Measurements from ENCODE around the gene RAPGEF4.

DNA sequence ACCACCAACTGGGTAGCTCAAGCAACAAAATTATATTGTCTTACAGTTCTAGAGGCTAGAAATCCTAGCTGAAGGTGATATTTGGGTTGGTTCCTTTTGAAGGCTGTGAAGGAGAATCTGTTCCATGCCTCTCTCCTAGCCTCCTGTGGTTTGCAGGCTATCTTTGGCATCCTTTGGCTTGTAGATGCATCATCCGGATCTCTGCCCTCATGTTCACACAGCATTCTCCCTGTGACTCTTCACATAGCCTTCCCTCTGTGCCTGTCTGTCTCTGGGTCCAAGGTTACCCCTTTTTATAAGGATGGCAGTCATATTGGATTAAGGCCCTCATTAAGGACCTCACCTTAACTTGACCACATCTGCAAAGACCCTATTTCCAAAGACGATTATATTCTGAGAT, 261.4 kb downstream of the RAPGEF4 start:
- TF ChIP-seq, protein P1, sequence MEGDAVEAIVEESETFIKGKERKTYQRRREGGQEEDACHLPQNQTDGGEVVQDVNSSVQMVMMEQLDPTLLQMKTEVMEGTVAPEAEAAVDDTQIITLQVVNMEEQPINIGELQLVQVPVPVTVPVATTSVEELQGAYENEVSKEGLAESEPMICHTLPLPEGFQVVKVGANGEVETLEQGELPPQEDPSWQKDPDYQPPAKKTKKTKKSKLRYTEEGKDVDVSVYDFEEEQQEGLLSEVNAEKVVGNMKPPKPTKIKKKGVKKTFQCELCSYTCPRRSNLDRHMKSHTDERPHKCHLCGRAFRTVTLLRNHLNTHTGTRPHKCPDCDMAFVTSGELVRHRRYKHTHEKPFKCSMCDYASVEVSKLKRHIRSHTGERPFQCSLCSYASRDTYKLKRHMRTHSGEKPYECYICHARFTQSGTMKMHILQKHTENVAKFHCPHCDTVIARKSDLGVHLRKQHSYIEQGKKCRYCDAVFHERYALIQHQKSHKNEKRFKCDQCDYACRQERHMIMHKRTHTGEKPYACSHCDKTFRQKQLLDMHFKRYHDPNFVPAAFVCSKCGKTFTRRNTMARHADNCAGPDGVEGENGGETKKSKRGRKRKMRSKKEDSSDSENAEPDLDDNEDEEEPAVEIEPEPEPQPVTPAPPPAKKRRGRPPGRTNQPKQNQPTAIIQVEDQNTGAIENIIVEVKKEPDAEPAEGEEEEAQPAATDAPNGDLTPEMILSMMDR (IDR thresholded peaks at IDR 0.05) = no peak
- TF ChIP-seq POLR2A (IDR thresholded peaks at IDR 0.05) = no peak

Measured in tibial nerve (tissue), 3 donors.